ENCODE measurements around the gene RAB3GAP1.

The RAB3GAP1 gene

DNA sequence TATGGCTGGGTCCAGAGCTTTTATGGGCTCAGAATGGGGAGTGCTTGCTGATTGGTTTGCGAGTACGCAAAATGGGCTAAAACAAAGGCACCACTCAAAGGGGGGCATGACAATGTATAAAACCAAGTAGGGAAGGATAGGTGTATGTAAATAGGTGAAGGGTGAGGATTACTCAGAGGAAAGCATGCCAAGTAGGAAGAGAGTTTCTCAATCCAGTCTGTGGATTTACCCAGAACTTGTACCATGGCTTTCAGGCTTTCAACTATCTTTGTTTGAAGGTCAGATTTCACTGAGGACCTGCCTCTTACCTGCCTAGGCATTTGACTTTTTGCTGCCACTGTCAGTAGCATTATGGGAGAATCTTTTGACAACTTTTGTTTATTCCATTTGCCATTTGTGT lies 92.3 kb downstream of the RAB3GAP1 start:
- H3K4me3 ChIP-seq: no peak overlapping the region
- H3K27me3 ChIP-seq (ENCODE audit: low read depth): no peaks in the 10 kb centered on the region

DNA sequence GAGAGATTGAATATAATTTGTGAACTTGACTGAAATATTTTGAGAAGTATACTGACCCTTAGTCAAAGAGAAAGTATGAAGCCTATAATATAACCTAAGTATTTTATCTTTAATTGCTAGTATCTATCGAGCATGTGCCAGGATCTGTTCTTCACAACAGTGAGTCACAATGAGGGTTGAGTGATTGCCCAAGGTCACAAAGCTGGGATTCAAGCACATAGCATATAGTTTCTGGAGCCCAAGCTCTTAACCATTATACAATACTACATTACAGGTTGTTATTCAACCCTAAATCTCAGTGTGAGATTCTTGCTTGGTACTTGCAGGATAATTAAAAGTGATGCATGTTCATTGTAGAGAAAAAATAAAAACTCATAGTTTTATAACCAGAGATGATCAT lies 97.2 kb downstream of the RAB3GAP1 start:
- in situ Hi-C loops (cut with MboI; ENCODE audit: low sequenced_read_pairs): no loop called here
- no peak for DNase-seq (ENCODE audit: low spot score in 2 of 2)
- H3K36me3 ChIP-seq (replicated peaks): peaks cover 28% of the 10 kb centered on the region

More for the DNA sequence above, 92.3 kb downstream of the RAB3GAP1 start:
- Histone ChIP-seq H3K36me3 (replicated peaks) (peaks cover 8% of the 10 kb centered on the region), H3K4me1 (no peaks in the 10 kb centered on the region), H3K9me3 (peaks cover 3% of the 10 kb centered on the region)
- no peak for DNase-seq (ENCODE audit: low spot score in 2 of 2)
- in situ Hi-C loops (cut with MboI; ENCODE audit: low sequenced_read_pairs): no loop called here

DNA sequence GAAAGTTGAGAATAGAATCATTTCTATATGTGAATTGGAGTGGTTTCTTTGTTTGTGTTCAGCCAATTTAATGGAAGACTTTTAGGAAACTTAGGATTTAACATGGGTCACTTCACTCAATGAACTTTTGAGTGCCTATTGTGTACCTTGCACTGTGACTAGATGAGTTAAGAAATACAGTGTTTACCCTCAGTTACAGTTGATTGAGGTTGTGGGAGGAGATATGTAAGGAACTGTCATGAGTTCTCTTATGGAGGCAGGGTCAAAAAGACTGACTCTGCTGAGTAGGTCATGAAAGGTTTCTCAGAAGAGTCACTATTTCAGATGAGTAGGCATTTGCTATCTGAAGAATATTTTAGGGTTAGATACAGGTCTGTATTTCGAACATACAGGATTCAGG lies 98.6 kb downstream of the RAB3GAP1 start:
- Histone ChIP-seq H3K9me3 (no peaks in the 10 kb centered on the region), H3K36me3 (replicated peaks) (peaks cover 36% of the 10 kb centered on the region), H3K4me3 (no peak overlapping the region), H3K27me3 (ENCODE audit: low read depth) (no peaks in the 10 kb centered on the region), H3K4me1 (no peaks in the 10 kb centered on the region)
- DNase-seq (ENCODE audit: low spot score in 2 of 2): no peak
- in situ Hi-C loops (cut with MboI; ENCODE audit: low sequenced_read_pairs): no loop called here

More for the DNA sequence above, 97.2 kb downstream of the RAB3GAP1 start:
- H3K9me3 ChIP-seq: peaks cover 2% of the 10 kb centered on the region
- H3K27me3 ChIP-seq (ENCODE audit: low read depth): no peaks in the 10 kb centered on the region
- H3K4me3 ChIP-seq: no peak overlapping the region
- no peaks in the 10 kb centered on the region for H3K4me1 ChIP-seq

DNA sequence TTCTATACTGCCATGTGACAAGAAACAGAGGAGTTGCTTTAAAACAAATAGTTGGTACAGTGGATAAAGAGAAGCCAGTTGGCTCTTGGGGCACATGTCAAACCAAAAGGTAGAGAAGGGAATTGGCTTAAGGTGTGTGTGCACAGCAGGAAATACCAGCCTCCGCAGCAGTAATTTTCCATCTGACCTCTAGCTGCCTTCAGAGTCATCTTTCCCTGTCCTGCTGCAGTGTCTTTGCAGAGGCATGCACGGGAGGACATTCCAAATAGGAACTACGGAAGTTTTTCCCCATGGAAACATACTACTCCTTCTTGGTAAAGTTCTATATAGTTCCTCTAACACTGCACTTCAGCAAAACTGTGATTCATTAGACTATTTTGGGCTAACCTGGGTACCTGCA lies 99.5 kb downstream of the RAB3GAP1 start:
- DNase-seq (ENCODE audit: low spot score in 2 of 2): no peak
- no peaks in the 10 kb centered on the region for H3K9me3 ChIP-seq
- no peak overlapping the region for H3K4me3 ChIP-seq
- H3K36me3 ChIP-seq (replicated peaks): peaks cover 38% of the 10 kb centered on the region
- H3K4me1 ChIP-seq: peaks cover 2% of the 10 kb centered on the region; the same call in 1 of the 2 replicates
- in situ Hi-C loops (cut with MboI; ENCODE audit: low sequenced_read_pairs): no loop called here
- no peaks in the 10 kb centered on the region for H3K27me3 ChIP-seq (ENCODE audit: low read depth)

DNA sequence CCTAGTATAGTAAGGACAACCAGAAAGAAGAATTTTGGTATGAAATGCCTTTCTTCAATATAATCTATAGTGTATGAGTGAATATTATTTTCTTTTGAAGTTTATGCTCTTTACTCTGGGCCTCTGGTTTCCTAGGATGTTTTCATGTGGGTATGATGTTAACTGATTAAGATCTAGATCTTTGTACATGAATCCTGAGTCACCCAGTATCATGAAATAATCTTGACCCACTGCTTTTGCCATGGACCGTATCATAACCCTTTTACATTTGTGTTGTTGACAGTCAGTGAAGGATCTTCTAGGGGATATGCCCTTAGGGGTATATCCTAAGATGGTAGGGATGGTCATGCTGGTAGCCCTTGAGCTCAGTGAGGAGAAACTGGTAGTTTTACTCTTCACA lies 100.3 kb downstream of the RAB3GAP1 start:
- in situ Hi-C loops (cut with MboI; ENCODE audit: low sequenced_read_pairs): no loop called here

DNA sequence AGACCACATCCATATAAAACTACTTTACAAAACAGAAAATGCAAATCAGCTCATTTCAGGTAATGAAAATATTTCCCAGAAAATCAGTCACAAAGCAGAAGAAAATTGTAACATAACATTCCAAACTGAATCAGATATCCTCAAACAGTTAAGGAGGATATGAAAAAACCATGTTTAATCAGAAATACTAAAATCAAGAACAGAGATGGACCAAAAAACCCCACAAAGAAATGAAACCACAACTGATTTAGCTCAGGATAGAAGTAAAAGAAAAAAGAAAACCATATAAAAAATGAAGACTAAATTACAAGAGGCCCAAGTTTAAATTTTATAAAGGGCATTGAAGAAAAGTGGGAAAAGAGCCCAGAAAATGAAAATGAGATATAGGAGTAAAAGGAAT lies 102.9 kb downstream of the RAB3GAP1 start:
- Histone ChIP-seq H3K9me3 (no peaks in the 10 kb centered on the region), H3K4me3 (no peak overlapping the region), H3K36me3 (replicated peaks) (peaks cover 62% of the 10 kb centered on the region), H3K27me3 (ENCODE audit: low read depth) (no peaks in the 10 kb centered on the region), H3K4me1 (peaks cover 4% of the 10 kb centered on the region; the same call in 1 of the 2 replicates)
- in situ Hi-C loops (cut with MboI; ENCODE audit: low sequenced_read_pairs): no loop called here
- DNase-seq (ENCODE audit: low spot score in 2 of 2): no peak

More for the DNA sequence above, 100.3 kb downstream of the RAB3GAP1 start:
- Histone ChIP-seq H3K4me1 (peaks cover 4% of the 10 kb centered on the region; the same call in 1 of the 2 replicates), H3K4me3 (no peak overlapping the region), H3K9me3 (no peaks in the 10 kb centered on the region), H3K27me3 (ENCODE audit: low read depth) (no peaks in the 10 kb centered on the region), H3K36me3 (replicated peaks) (peaks cover 44% of the 10 kb centered on the region)
- no peak for DNase-seq (ENCODE audit: low spot score in 2 of 2)

DNA sequence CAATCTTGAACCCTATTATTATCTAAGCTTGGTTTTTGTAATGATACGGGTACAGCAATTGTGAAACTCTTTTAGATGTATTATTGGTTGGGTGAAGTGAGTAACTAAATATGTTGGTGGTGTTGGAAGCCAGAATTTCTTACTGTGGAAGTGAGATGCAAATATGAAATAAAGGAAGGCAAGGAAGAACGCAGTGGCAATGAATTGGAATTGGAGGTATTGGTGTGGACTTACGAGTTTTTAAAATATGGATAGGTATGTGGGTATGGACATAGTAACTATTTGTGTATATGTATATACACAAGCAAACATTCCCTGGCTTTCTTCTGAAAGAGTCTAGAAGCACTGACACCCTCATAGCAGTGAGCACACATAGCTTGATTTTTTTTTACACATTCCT lies 105.8 kb downstream of the RAB3GAP1 start:
- no peak overlapping the region for H3K4me3 ChIP-seq
- no peaks in the 10 kb centered on the region for H3K27me3 ChIP-seq (ENCODE audit: low read depth)
- in situ Hi-C loops (cut with MboI; ENCODE audit: low sequenced_read_pairs): no loop called here
- no peaks in the 10 kb centered on the region for H3K9me3 ChIP-seq
- no peak for DNase-seq (ENCODE audit: low spot score in 2 of 2)
- peaks cover 4% of the 10 kb centered on the region; the same call in 1 of the 2 replicates for H3K4me1 ChIP-seq
- H3K36me3 ChIP-seq (replicated peaks): peaks cover 49% of the 10 kb centered on the region

DNA sequence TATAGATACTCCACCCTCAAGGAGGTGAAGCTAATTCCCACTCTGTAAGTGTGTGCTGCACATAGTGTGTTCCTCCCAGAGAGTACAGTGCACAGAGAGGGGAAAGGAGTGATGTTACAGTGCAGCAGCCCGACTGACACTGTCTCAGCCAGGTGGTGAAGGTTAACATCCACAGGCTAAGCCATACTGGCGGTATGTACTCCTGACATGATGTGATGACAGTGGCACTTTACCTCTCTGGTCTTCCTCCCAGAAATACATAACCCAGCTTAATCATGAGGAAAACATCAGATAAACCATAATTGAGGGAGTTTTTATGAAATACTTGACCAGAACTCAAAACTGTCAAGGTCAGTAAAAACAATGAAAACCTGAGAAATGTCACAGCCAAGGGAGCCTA lies 107.1 kb downstream of the RAB3GAP1 start:
- H3K27me3 ChIP-seq (ENCODE audit: low read depth): no peaks in the 10 kb centered on the region
- peaks cover 44% of the 10 kb centered on the region for H3K36me3 ChIP-seq (replicated peaks)
- H3K9me3 ChIP-seq: no peaks in the 10 kb centered on the region
- no peak overlapping the region for H3K4me3 ChIP-seq
- in situ Hi-C loops (cut with MboI; ENCODE audit: low sequenced_read_pairs): no loop called here
- H3K4me1 ChIP-seq: peaks cover 4% of the 10 kb centered on the region; the same call in 1 of the 2 replicates
- DNase-seq (ENCODE audit: low spot score in 2 of 2): no peak

DNA sequence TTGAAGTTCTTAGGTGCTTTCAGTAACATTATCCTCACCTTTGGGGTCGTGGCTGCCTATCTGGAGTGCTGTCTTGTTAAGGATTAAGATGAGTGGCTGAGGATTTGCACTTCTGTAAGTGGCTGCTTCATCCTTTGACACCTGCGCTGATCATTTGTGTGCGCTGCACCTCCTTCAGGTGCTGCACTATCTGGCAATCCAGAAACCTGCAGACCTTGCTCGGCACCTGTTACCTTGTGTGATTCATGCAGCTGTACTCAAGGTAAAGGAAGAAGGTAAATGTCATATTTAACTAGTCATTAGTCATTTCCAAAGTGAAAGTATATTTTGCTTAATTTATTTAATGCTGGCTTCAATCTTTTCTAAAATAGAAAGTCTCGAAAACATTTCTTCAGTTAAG lies 110.3 kb downstream of the RAB3GAP1 start:
- H3K36me3 ChIP-seq (replicated peaks): peaks cover 42% of the 10 kb centered on the region
- DNase-seq (ENCODE audit: low spot score in 2 of 2): no peak

DNA sequence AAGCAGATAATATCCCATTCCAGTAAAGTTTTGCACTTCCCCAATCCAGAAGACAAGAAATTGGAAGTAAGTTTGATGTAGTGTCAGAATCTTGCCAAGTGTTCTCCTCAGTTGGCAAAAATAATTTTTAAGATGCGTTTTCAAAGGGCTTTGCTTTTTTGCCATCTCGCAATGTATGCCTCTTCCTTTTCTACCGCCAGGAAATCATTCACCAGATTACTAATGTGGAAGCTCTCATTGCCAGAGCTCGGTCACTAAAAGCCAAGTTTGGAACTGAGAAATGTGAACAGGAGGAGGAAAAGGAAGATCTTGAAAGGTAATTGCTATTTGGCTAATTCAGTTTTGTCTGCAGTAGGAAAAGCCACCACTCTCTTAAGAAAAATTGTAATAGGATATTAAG lies 110.7 kb downstream of the RAB3GAP1 start:
- peaks cover 3% of the 10 kb centered on the region; the same call in 1 of the 2 replicates for H3K4me1 ChIP-seq
- no peak for DNase-seq (ENCODE audit: low spot score in 2 of 2)
- no peaks in the 10 kb centered on the region for H3K27me3 ChIP-seq (ENCODE audit: low read depth)
- H3K4me3 ChIP-seq: no peak overlapping the region
- in situ Hi-C loops (cut with MboI; ENCODE audit: low sequenced_read_pairs): no loop called here
- no peaks in the 10 kb centered on the region for H3K9me3 ChIP-seq
- H3K36me3 ChIP-seq (replicated peaks): peaks cover 42% of the 10 kb centered on the region

More for the DNA sequence above, 110.3 kb downstream of the RAB3GAP1 start:
- in situ Hi-C loops (cut with MboI; ENCODE audit: low sequenced_read_pairs): no loop called here
- H3K27me3 ChIP-seq (ENCODE audit: low read depth): no peaks in the 10 kb centered on the region
- no peaks in the 10 kb centered on the region for H3K9me3 ChIP-seq
- H3K4me3 ChIP-seq: no peak overlapping the region
- H3K4me1 ChIP-seq: no peaks in the 10 kb centered on the region; the same call in 1 of the 2 replicates

DNA sequence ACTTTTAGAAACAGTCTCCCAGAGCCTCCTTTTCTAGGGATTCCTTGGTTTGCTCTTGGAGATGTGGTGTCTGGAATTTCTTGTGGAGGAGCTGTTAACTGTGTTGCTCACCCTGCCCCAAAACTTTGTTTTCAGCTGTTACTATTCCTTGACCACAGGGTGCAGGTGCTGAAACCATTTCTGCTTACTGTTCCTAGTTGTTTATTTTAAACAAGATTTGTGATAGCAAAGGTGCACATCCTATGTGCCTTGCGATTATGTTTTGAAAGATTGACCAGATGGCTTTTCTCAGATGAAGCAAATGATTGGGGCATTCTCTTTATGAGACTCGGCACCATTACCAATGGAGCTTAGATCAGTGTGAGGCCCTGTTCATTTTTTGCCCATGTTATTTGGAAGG lies 111.2 kb downstream of the RAB3GAP1 start:
- H3K36me3 ChIP-seq (replicated peaks): peaks cover 37% of the 10 kb centered on the region
- DNase-seq (ENCODE audit: low spot score in 2 of 2): no peak
- H3K27me3 ChIP-seq (ENCODE audit: low read depth): no peaks in the 10 kb centered on the region
- no peak overlapping the region for H3K4me3 ChIP-seq
- H3K4me1 ChIP-seq: peaks cover 8% of the 10 kb centered on the region
- in situ Hi-C loops (cut with MboI; ENCODE audit: low sequenced_read_pairs): no loop called here
- H3K9me3 ChIP-seq: no peaks in the 10 kb centered on the region

DNA sequence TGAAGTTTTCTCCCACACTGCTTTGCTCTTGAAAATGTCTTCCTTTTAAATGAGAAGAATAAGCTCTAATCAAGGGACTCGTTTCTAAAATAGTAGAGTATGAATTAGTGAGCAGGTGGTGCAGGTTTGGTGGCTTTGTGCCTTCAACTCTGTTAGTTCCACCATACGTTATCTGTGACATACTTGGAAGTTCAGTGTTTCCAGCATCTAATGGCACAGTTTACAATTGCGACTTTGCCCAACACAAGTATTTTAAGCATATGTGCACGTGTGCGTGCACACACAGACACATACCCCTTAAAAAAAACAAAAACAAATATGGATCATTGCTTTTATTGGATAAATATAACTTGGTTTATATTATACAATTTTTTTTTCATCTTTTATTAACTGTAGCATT lies 111.8 kb downstream of the RAB3GAP1 start:
- no peaks in the 10 kb centered on the region for H3K27me3 ChIP-seq (ENCODE audit: low read depth)
- no peaks in the 10 kb centered on the region for H3K9me3 ChIP-seq
- no peak for DNase-seq (ENCODE audit: low spot score in 2 of 2)
- H3K36me3 ChIP-seq (replicated peaks): peaks cover 37% of the 10 kb centered on the region
- peaks cover 14% of the 10 kb centered on the region for H3K4me1 ChIP-seq
- in situ Hi-C loops (cut with MboI; ENCODE audit: low sequenced_read_pairs): no loop called here
- H3K4me3 ChIP-seq: no peak overlapping the region

DNA sequence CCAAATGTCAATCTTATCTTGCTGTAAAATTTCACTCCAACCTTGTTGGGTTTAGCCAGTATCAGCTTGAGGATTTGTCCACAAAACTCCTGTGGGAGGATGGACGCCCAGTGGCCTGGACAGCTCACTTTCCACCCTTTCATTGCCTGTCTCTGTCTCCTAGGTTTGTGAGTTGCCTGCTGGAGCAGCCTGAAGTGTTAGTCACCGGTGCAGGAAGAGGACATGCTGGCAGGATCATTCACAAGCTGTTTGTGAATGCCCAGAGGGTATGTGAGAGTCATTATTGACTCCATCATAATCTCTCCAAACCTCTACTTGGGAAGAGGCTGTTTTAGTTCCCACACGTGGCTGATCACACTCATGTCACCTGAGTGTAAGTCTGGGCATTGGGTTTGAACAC lies 112.3 kb downstream of the RAB3GAP1 start:
- Histone ChIP-seq H3K4me3 (no peak overlapping the region), H3K27me3 (ENCODE audit: low read depth) (no peaks in the 10 kb centered on the region), H3K9me3 (no peaks in the 10 kb centered on the region), H3K4me1 (peaks cover 19% of the 10 kb centered on the region), H3K36me3 (replicated peaks) (peaks cover 38% of the 10 kb centered on the region)
- no peak for DNase-seq (ENCODE audit: low spot score in 2 of 2)
- in situ Hi-C loops (cut with MboI; ENCODE audit: low sequenced_read_pairs): no loop called here

DNA sequence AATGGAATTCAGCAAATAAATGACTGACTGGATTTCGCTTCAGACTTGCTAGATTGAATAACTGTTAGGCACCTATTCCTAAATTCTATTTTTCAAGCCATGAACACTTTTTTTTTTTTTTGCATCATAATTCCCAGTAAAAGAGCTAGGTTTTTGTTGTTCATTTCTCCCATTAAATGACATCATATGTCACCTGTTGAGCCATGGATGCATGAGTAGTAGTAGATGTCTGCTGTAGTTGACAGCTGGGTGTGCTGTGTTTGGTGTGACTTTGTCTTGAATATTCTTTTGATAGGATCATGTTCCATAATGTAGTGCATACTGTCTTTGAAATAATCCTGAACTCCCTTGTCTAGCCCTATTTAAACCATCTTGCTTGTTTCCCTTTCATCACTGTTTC lies 115.2 kb downstream of the RAB3GAP1 start:
- DNase-seq (ENCODE audit: low spot score in 2 of 2): no peak
- peaks cover 40% of the 10 kb centered on the region for H3K36me3 ChIP-seq (replicated peaks)
- no peaks in the 10 kb centered on the region for H3K27me3 ChIP-seq (ENCODE audit: low read depth)
- no peaks in the 10 kb centered on the region for H3K9me3 ChIP-seq
- in situ Hi-C loops (cut with MboI; ENCODE audit: low sequenced_read_pairs): no loop called here
- no peak overlapping the region for H3K4me3 ChIP-seq
- H3K4me1 ChIP-seq: peaks cover 24% of the 10 kb centered on the region

DNA sequence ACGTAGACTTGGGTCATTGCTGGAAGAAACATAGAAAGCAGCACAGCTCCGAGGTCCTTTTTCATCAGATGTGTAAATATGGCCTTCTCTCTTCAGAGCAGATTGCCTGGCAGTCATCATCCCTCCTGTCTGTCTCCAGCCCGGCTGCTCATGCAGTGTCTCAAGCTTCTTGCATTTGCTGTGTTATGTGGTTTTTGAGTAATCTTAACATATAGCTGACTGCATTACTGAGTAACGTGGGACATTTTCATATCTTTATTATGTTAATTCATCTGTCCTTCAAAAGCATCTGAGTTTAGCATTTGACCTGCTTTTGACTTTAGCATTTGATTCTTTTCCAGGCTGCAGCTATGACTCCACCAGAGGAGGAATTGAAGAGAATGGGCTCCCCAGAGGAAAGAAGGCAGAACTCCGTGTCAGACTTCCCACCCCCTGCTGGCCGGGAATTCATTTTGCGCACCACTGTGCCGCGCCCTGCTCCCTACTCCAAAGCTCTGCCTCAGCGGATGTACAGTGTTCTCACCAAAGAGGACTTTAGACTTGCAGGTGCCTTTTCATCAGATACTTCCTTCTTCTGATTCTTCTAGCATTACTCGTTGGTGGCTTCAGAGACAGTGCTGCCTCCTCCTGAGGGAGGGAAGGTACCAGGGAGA lies 116.2 kb downstream of the RAB3GAP1 start:
- Histone ChIP-seq H3K4me3 (no peak overlapping the region), H3K27me3 (ENCODE audit: low read depth) (no peaks in the 10 kb centered on the region), H3K4me1 (peaks cover 24% of the 10 kb centered on the region), H3K9me3 (no peaks in the 10 kb centered on the region), H3K36me3 (replicated peaks) (peaks cover 34% of the 10 kb centered on the region)
- in situ Hi-C loops (cut with MboI; ENCODE audit: low sequenced_read_pairs): no loop called here
- DNase-seq (ENCODE audit: low spot score in 2 of 2): peak; percentile 65 to 83
